K562 (cell line): ENCODE data around the gene PLEKHB1. TPM values are rescaled to one million over a fixed set of nuclear protein-coding genes. Genes with fewer than 3 reads are reported as not detected.

Source experiments
- ATAC-seq: fragments of 200-7000 bp; cut with Tn5 transposase; 3 replicates; pipeline ENCODE4 v1.9.1; 2020; ENCODE audit warnings: moderate library complexity
- BruUV-seq: library from RNA; stranded (reverse); fragments of 400-500 nt; replicated peaks from 2 replicates; lab custom pipeline; 2021; lab: Mats Ljungman, UMichigan
- CTCF ChIA-PET: fragments of 300-600 bp; formaldehyde crosslinking; extraction: SDS; loops from one replicate; lab custom pipeline; 2021; ENCODE audit warnings: low intra/inter-chr PET ratio; lab: Yijun Ruan, JAX
- POLR2A ChIA-PET: fragments of 300-600, 350-650 bp; sonication (Branson Sonifier 250); formaldehyde crosslinking; extraction: SDS; loops from one replicate; lab custom pipeline; 2021; ENCODE audit warnings: antibody characterized with exemption, inconsistent platforms; lab: Yijun Ruan, JAX
- DNase-seq, 4 experiments: peaks; one replicate each; pipeline versions ENCODE4 v3.0.0 to v3.0.0-alpha.2; 2011 to 2018; ENCODE audit warnings: low spot score in 3 of 4, mixed read lengths in 3 of 4; ENCODE audit errors: extremely low read depth in 1 of 4
- FAIRE-seq: peaks from 2 replicates; lab custom pipeline; 2011; peaks lifted over from hg19 to GRCh38; lab: Jason Lieb, UNC
- H2AFZ ChIP-seq: 2 replicates; pipeline ENCODE4 v1.6.0; 2011; ENCODE audit warnings: low read depth, low read length, control low read depth, inconsistent platforms
- H3K27ac ChIP-seq: fragments of 200-600 bp; 3 replicates; pipeline ENCODE4 v1.8.0; 2011; ENCODE audit warnings: low read depth, mild to moderate bottlenecking, control low read depth, inconsistent platforms, low read length, moderate library complexity, mixed read lengths; ENCODE audit errors: extremely low read depth
- H3K27me3 ChIP-seq, 2 experiments: fragments of 300-600 bp in 1 of 2; 2 replicates in 1 of 2; 3 replicates in 1 of 2; pipeline versions ENCODE4 v1.6.0 to v1.8.0; 2011; ENCODE audit warnings: inconsistent platforms in 2 of 2, low read length in 2 of 2, mild to moderate bottlenecking in 1 of 2, mixed read lengths in 1 of 2, moderate library complexity in 1 of 2; ENCODE audit not compliant: control insufficient read depth in 2 of 2, insufficient read depth in 2 of 2
- H3K36me3 ChIP-seq: fragments of 300-600 bp; 3 replicates; pipeline ENCODE4 v1.8.0; 2011; ENCODE audit warnings: mild to moderate bottlenecking, low read length, inconsistent platforms; ENCODE audit not compliant: control insufficient read depth, insufficient read depth
- H3K4me1 ChIP-seq, 2 experiments: fragments of 200-600 bp in 1 of 2; replicated peaks in 1 of 2; 2 replicates in 1 of 2; 3 replicates in 1 of 2; pipeline versions ENCODE4 v1.5.1 to v1.8.0; 2011; ENCODE audit warnings: inconsistent platforms in 2 of 2, low read length in 2 of 2, mild to moderate bottlenecking in 1 of 2, mixed read lengths in 1 of 2, moderate library complexity in 1 of 2; ENCODE audit not compliant: control insufficient read depth in 2 of 2, insufficient read depth in 2 of 2
- H3K4me2 ChIP-seq: 2 replicates; pipeline ENCODE4 v1.6.1; 2011; ENCODE audit warnings: low read length, control low read depth, inconsistent platforms, mixed read lengths; ENCODE audit not compliant: insufficient read depth
- H3K4me3 ChIP-seq: fragments of 200-600 bp; sonication (generic), shearing (Covaris generic); 2 replicates; pipeline ENCODE4 v1.5.1; 2016; ENCODE audit warnings: control low read depth, inconsistent platforms
- H3K79me2 ChIP-seq: fragments of 200-600 bp; 3 replicates; pipeline ENCODE4 v1.8.0; 2011; ENCODE audit warnings: low read length, inconsistent platforms; ENCODE audit not compliant: control insufficient read depth, insufficient read depth
- H3K9ac ChIP-seq, 2 experiments: 2 replicates each; pipeline versions ENCODE4 v1.6.0 to v1.6.1; 2011; ENCODE audit warnings: low read depth in 2 of 2, low read length in 2 of 2, control low read depth in 1 of 2, inconsistent platforms in 1 of 2, mild to moderate bottlenecking in 1 of 2, mixed read lengths in 1 of 2; ENCODE audit not compliant: insufficient read depth in 1 of 2
- H3K9me1 ChIP-seq: one replicate; pipeline ENCODE4 v1.6.0; 2011; ENCODE audit warnings: inconsistent platforms, mild to moderate bottlenecking, low read length, moderate library complexity; ENCODE audit not compliant: control insufficient read depth, insufficient read depth
- H3K9me3 ChIP-seq: replicated peaks from 2 replicates; pipeline ENCODE4 v1.5.1; 2011; ENCODE audit warnings: low read depth, low read length, inconsistent platforms; ENCODE audit not compliant: control insufficient read depth, insufficient read depth
- H4K20me1 ChIP-seq: replicated peaks from 2 replicates; pipeline ENCODE4 v1.6.1; 2011; ENCODE audit warnings: low read length, inconsistent platforms, mixed read lengths; ENCODE audit not compliant: control insufficient read depth, insufficient read depth
- ATF7 ChIP-seq: fragments of 450-650 bp; IDR thresholded peaks from 2 replicates; pipeline ENCODE4 v1.7.1; 2014; ENCODE audit warnings: mild to moderate bottlenecking, moderate library complexity
- CEBPG ChIP-seq, 3 experiments: fragments of 200-800 bp in 1 of 3; sonication (Bioruptor generic) in 1 of 3; sonication (generic) in 1 of 3; formaldehyde crosslinking in 1 of 3; IDR thresholded peaks in 2 of 3; conservative IDR thresholded peaks in 1 of 3; 2 replicates each; pipeline versions ENCODE4 v1.6.1 to v1.8.0; 2016 to 2022; ENCODE audit warnings: missing compliant biosample characterization in 2 of 3, missing genetic modification characterization in 2 of 3, mild to moderate bottlenecking in 1 of 3, missing genetic modification reagents in 1 of 3
- ELK3 ChIP-seq: fragments of 450-650 bp; formaldehyde crosslinking; IDR thresholded peaks from 2 replicates; pipeline ENCODE4 v1.4.0; 2020; ENCODE audit warnings: mild to moderate bottlenecking
- GTF2E2 ChIP-seq: fragments of 200-800 bp; sonication (Bioruptor generic); IDR thresholded peaks from 2 replicates; pipeline ENCODE4 v1.6.1; 2016; ENCODE audit warnings: missing genetic modification characterization, missing compliant biosample characterization
- MLLT1 ChIP-seq, 2 experiments: fragments of 450-650 bp; IDR thresholded peaks; 2 replicates each; pipeline ENCODE4 v1.6.1; 2016
- PATZ1 ChIP-seq: fragments of 250-450 bp; sonication (Bioruptor Pico); IDR thresholded peaks from 2 replicates; pipeline ENCODE4 v1.5.0; 2020; ENCODE audit warnings: mild to moderate bottlenecking, borderline replicate concordance
- POLR2A ChIP-seq: fragments of 450-650 bp; conservative IDR thresholded peaks from 2 replicates; pipeline ENCODE4 v1.6.1; 2016
- PTTG1 ChIP-seq: fragments of 450-650 bp; IDR thresholded peaks from 2 replicates; pipeline ENCODE4 v1.6.1; 2016; ENCODE audit warnings: low read depth, mild to moderate bottlenecking, missing genetic modification characterization, missing compliant biosample characterization
- SOX6 ChIP-seq: fragments of 450-650 bp; IDR thresholded peaks from 2 replicates; pipeline ENCODE4 v1.6.1; 2014; ENCODE audit warnings: mild to moderate bottlenecking
- TCF7L2 ChIP-seq: fragments of 150-350 bp; IDR thresholded peaks from 2 replicates; pipeline ENCODE4 v1.6.1; 2016; ENCODE audit warnings: low read depth, mild to moderate bottlenecking, low read length, moderate library complexity
- ZBTB17 ChIP-seq: fragments of 450-650 bp; formaldehyde crosslinking; IDR thresholded peaks from 2 replicates; pipeline ENCODE4 v1.4.0; 2020; ENCODE audit warnings: mild to moderate bottlenecking
- ZBTB5 ChIP-seq: fragments of 450-650 bp; IDR thresholded peaks from 2 replicates; pipeline ENCODE4 v1.6.1; 2017; ENCODE audit warnings: antibody characterized with exemption
- ZNF408 ChIP-seq: fragments of 250-450 bp; sonication (Bioruptor Pico); IDR thresholded peaks from 2 replicates; pipeline ENCODE4 v1.4.0; 2020; ENCODE audit warnings: low read depth, mild to moderate bottlenecking, moderate library complexity
- ZNF583 ChIP-seq: fragments of 250-450 bp; sonication (Bioruptor Pico); IDR thresholded peaks from 2 replicates; pipeline ENCODE4 v1.4.0; 2020
- ZNF589 ChIP-seq: fragments of 200-800 bp; sonication (Bioruptor generic); IDR thresholded peaks from 2 replicates; pipeline ENCODE4 v1.6.1; 2016; ENCODE audit warnings: low read depth, missing genetic modification characterization, missing compliant biosample characterization
- WGBS: fragments of 100-300 bp; shearing (Covaris generic); methylation state at CpG from one replicate; pipeline ENCODE4 v1.1.6; 2016; ENCODE audit warnings: low coverage, mixed read lengths; ENCODE audit not compliant: insufficient coverage; ENCODE audit errors: missing lambda C conversion rate; 5-methylcytosine and 5-hydroxymethylcytosine counted together
- in situ Hi-C: fragments of 300-500 bp; cut with MboI; formaldehyde crosslinking; loops from 4 replicates; pipeline ENCODE4 v1.15.0; 2018; ENCODE audit warnings: inconsistent platforms, mixed read lengths
- intact Hi-C: fragments of 100-400 bp; cut with micrococcal nuclease; formaldehyde crosslinking; loops from 2 replicates; pipeline ENCODE4 v1.14.2; 2022
- polyA plus RNA-seq, 8 experiments: library from polyadenylated mRNA; depleted of rRNA in 4 of 8; stranded (reverse) in 5 of 8; unstranded in 3 of 8; fragments of >200 nt; fragmentation: Nextera tagmentation in 2 of 8; fragmentation: Illumina TruSeq in 1 of 8; extraction: Ambion mirVana in 2 of 8; extraction: Trizol in 1 of 8; gene quantifications; 2 replicates each; pipeline versions ENCODE4 v1.2.1 to v1.2.3, GENCODE V29; 2011 to 2014; ENCODE audit warnings: inconsistent platforms in 1 of 8, missing spikeins in 1 of 8
- total RNA-seq, 7 experiments: library from RNA; depleted of rRNA in 6 of 7; stranded (reverse); fragments of >200 nt in 6 of 7; fragmentation: Illumina TruSeq in 2 of 7; extraction: Trizol in 2 of 7; gene quantifications; 2 replicates each; pipeline versions ENCODE4 v1.2.1 to v1.2.3, GENCODE V29; 2011 to 2021; ENCODE audit warnings: low replicate concordance in 1 of 7

PLEKHB1 gene
- total and polyA plus RNA-seq, 9 of the 15 experiments (the other 6 are each of a cell fraction or from before 2014, with no cell fraction given): 0.07 to 0.62 (median 0.17) TPM; not detected in 2

- no peak for TF ChIP-seq ZBTB5
- no peak for TF ChIP-seq PTTG1 (tag)
- no peak for TF ChIP-seq MLLT1 (IDR thresholded peaks at IDR 0.05)
- no peak for TF ChIP-seq TCF7L2
- TF ChIP-seq ZNF408 (CRISPR knock-in tag): no peak
- no peak for TF ChIP-seq ZNF589
Observed at GRCh38 chr11:73664877-73665276, 18.5 kb downstream of the PLEKHB1 start (continued).

- H4K20me1 ChIP-seq: no peaks in the 10 kb centered on the region
- no peaks in the 10 kb centered on the region for H3K79me2 ChIP-seq
- no peak overlapping the region for H3K9ac ChIP-seq
- no peaks in the 10 kb centered on the region for H3K4me1 ChIP-seq
- BruUV-seq: no TSS peak
- H3K4me3 ChIP-seq: no peak overlapping the region
- no peak overlapping the region for H3K27ac ChIP-seq
- in situ Hi-C loops: no loop called here
- H3K36me3 ChIP-seq: no peaks in the 10 kb centered on the region
- no peaks in the 10 kb centered on the region for H3K9me1 ChIP-seq
- no peak for ATAC-seq
- 6% methylated on average over 1 of the region's 1 CpG for WGBS
- CTCF ChIA-PET: no interaction called here
- intact Hi-C loops: no loop called here
- no peak overlapping the region for H2AFZ ChIP-seq
- no peaks in the 10 kb centered on the region for H3K9me3 ChIP-seq
- FAIRE-seq: no peak
- DNase-seq: no peak
- POLR2A ChIA-PET: no interaction called here
- no peak overlapping the region for H3K4me2 ChIP-seq
- H3K27me3 ChIP-seq: no peaks in the 10 kb centered on the region
- TF ChIP-seq POLR2A: no peak
- no peak for TF ChIP-seq ZBTB17 (CRISPR knock-in tag)
- no peak for TF ChIP-seq PATZ1 (CRISPR knock-in tag)
- no peak for TF ChIP-seq ZNF583 (CRISPR knock-in tag)
- no peak for TF ChIP-seq SOX6
- no peak for TF ChIP-seq GTF2E2 (tag)
- no peak for TF ChIP-seq ATF7
- TF ChIP-seq CEBPG (CRISPR knock-in tag; IDR thresholded peaks at IDR 0.05): peak; percentile 39; the same call in 1 of the 2 replicates
- TF ChIP-seq CEBPG (tag; conservative IDR thresholded peaks at IDR 0.05 in 1 of 2, IDR thresholded peaks at IDR 0.05 in 1 of 2): peak in 1 of 2 experiments; percentile 29; a peak in 1 of 4 replicates
- no peak for TF ChIP-seq ELK3 (CRISPR knock-in tag)
Observed at GRCh38 chr11:73667891-73668290, 21.5 kb downstream of the PLEKHB1 start.
